ENCODE measurements around the gene FAM217B. TPM values are rescaled to one million over a fixed set of nuclear protein-coding genes. Genes with fewer than 3 reads are reported as not detected.

FAM217B gene
- total RNA-seq, 2 experiments from 2014 or later, result 23.1 to 23.7 TPM

GRCh38 chr20:59976156-59976782, 36.1 kb downstream of the FAM217B start:
- Histone ChIP-seq H3K9me3 (ENCODE audit: control insufficient read depth in 1 of 2, insufficient read depth in 1 of 2, low read length in 2 of 2) (no peaks in the 10 kb centered on the region), H3K27me3 (ENCODE audit: control insufficient read depth in 1 of 2, insufficient read depth in 2 of 2, low read length in 2 of 2) (no peaks in the 10 kb centered on the region), H3K4me3 (ENCODE audit: low read length) (no peak overlapping the region), H3K27ac (ENCODE audit: low read depth in 1 of 2, low read length in 2 of 2) (no peak overlapping the region), H3K36me3 (ENCODE audit: insufficient read depth, low read length) (no peaks in the 10 kb centered on the region), H3K4me1 (ENCODE audit: insufficient read depth, low read length) (no peaks in the 10 kb centered on the region)
- ChIA-PET CTCF (no interaction called here), POLR2A (no interaction called here)
- no peak for TF ChIP-seq CTCF (IDR thresholded peaks at IDR 0.05)
- intact Hi-C loops (cut with DNase I, micrococcal nuclease), result no loop called here
- Mint-ChIP-seq H3K36me3 (ENCODE audit: low read depth) (no peaks in the 10 kb centered on the region), H3K27ac (no peak overlapping the region), H3K9me3 (no peaks in the 10 kb centered on the region), H3K27me3 (no peaks in the 10 kb centered on the region), H3K4me3 (no peak overlapping the region), H3K4me1 (ENCODE audit: low read depth) (no peaks in the 10 kb centered on the region)
- DNase-seq (no peak), ATAC-seq (ENCODE audit: poor library complexity) (no peak)

GRCh38 chr20:59977086-59977485, 36.9 kb downstream of the FAM217B start:
- no peak for DNase-seq
- Mint-ChIP-seq H3K4me3 (no peak overlapping the region), H3K9me3 (no peaks in the 10 kb centered on the region), H3K36me3 (ENCODE audit: low read depth) (no peaks in the 10 kb centered on the region), H3K4me1 (ENCODE audit: low read depth) (no peaks in the 10 kb centered on the region), H3K27ac (no peak overlapping the region), H3K27me3 (no peaks in the 10 kb centered on the region)
- POLR2A ChIA-PET, result no interaction called here
- Histone ChIP-seq H3K4me3 (ENCODE audit: low read length) (no peak overlapping the region), H3K9me3 (ENCODE audit: control insufficient read depth in 1 of 2, insufficient read depth in 1 of 2, low read length in 2 of 2) (no peaks in the 10 kb centered on the region), H3K27me3 (ENCODE audit: control insufficient read depth in 1 of 2, insufficient read depth in 2 of 2, low read length in 2 of 2) (no peaks in the 10 kb centered on the region), H3K27ac (ENCODE audit: low read depth in 1 of 2, low read length in 2 of 2) (no peak overlapping the region), H3K36me3 (ENCODE audit: insufficient read depth, low read length) (no peaks in the 10 kb centered on the region), H3K4me1 (ENCODE audit: insufficient read depth, low read length) (no peaks in the 10 kb centered on the region)
- intact Hi-C loops (cut with DNase I, micrococcal nuclease), result no loop called here
- no peak for ATAC-seq (ENCODE audit: poor library complexity)
- TF ChIP-seq CTCF (IDR thresholded peaks at IDR 0.05), result no peak
- CTCF ChIA-PET, result no interaction called here

GRCh38 chr20:59983076-59983475, 42.9 kb downstream of the FAM217B start:
- intact Hi-C loops (cut with DNase I, micrococcal nuclease), result no loop called here
- H3K4me3 Mint-ChIP-seq, result no peak overlapping the region
- POLR2A ChIA-PET, result no interaction called here

More at GRCh38 chr20:59983076-59983475, 42.9 kb downstream of the FAM217B start:
- Mint-ChIP-seq H3K9me3 (no peaks in the 10 kb centered on the region), H3K27me3 (no peaks in the 10 kb centered on the region), H3K4me1 (ENCODE audit: low read depth) (no peaks in the 10 kb centered on the region), H3K36me3 (ENCODE audit: low read depth) (peaks cover 5% of the 10 kb centered on the region), H3K27ac (no peak overlapping the region)
- no peak overlapping the region for H3K27ac ChIP-seq (ENCODE audit: low read depth in 1 of 2, low read length in 2 of 2)
- H3K4me3 ChIP-seq (ENCODE audit: low read length), result no peak overlapping the region
- CTCF ChIA-PET, result no interaction called here
- no peaks in the 10 kb centered on the region for H3K36me3 ChIP-seq (ENCODE audit: insufficient read depth, low read length)
- no peaks in the 10 kb centered on the region for H3K4me1 ChIP-seq (ENCODE audit: insufficient read depth, low read length)
- DNase-seq (no peak), ATAC-seq (ENCODE audit: poor library complexity) (no peak)
- H3K9me3 ChIP-seq (ENCODE audit: control insufficient read depth in 1 of 2, insufficient read depth in 1 of 2, low read length in 2 of 2), result no peaks in the 10 kb centered on the region
- TF ChIP-seq CTCF (IDR thresholded peaks at IDR 0.05), result no peak
- H3K27me3 ChIP-seq (ENCODE audit: control insufficient read depth in 1 of 2, insufficient read depth in 2 of 2, low read length in 2 of 2), result no peaks in the 10 kb centered on the region
